NT2/D1 (cell line): ENCODE results near the gene GPR17.

Experiments used
- DNase-seq: peaks from one replicate; pipeline ENCODE4 v3.0.0-alpha.2; 2011; ENCODE audit warnings: low read depth, low spot score
- H3K27me3 ChIP-seq: 2 replicates; pipeline ENCODE4 v1.6.0; 2011; ENCODE audit warnings: mild to moderate bottlenecking; ENCODE audit not compliant: insufficient read length, insufficient read depth
- H3K36me3 ChIP-seq: 2 replicates; pipeline ENCODE4 v1.6.1; 2011; ENCODE audit warnings: mild to moderate bottlenecking, low read length, mixed read lengths; ENCODE audit not compliant: insufficient read depth, insufficient read length
- H3K4me1 ChIP-seq: 2 replicates; pipeline ENCODE4 v1.5.1; 2011; ENCODE audit not compliant: insufficient read depth, insufficient read length
- H3K4me3 ChIP-seq: 2 replicates; pipeline ENCODE4 v1.5.1; 2011; ENCODE audit warnings: low read depth; ENCODE audit not compliant: insufficient read length
- H3K9ac ChIP-seq: 2 replicates; pipeline ENCODE4 v1.6.0; 2011; ENCODE audit warnings: low read depth; ENCODE audit not compliant: insufficient read length
- H3K9me3 ChIP-seq: 2 replicates; pipeline ENCODE4 v1.5.1; 2011; ENCODE audit warnings: mild to moderate bottlenecking, low read length; ENCODE audit not compliant: insufficient read depth
- SUZ12 ChIP-seq: IDR thresholded peaks from 2 replicates; pipeline ENCODE4 v1.6.1; 2011; ENCODE audit not compliant: insufficient read length, insufficient read depth; ENCODE audit errors: extremely low read depth
- YY1 ChIP-seq: IDR thresholded peaks from 2 replicates; pipeline ENCODE4 v1.6.1; 2011; ENCODE audit not compliant: insufficient read length, insufficient read depth
- ZNF274 ChIP-seq: IDR thresholded peaks from 2 replicates; pipeline ENCODE4 v1.6.1; 2011; ENCODE audit warnings: mild to moderate bottlenecking, low read depth, low read length

GPR17 gene

GRCh38 chr2:127673291-127674069 is 27.5 kb downstream of the GPR17 start:
- no peak for DNase-seq
- TF ChIP-seq ZNF274 (no peak), YY1 (no peak), SUZ12 (no peak)
- Histone ChIP-seq H3K9me3 (no peaks in the 10 kb centered on the region), H3K4me3 (no peak overlapping the region), H3K4me1 (peaks cover 11% of the 10 kb centered on the region), H3K27me3 (peaks cover 56% of the 10 kb centered on the region), H3K36me3 (peaks cover 5% of the 10 kb centered on the region), H3K9ac (no peak overlapping the region)

- Histone ChIP-seq H3K4me1 (peaks cover 11% of the 10 kb centered on the region), H3K9ac (peak overlapping the region; percentile 70), H3K36me3 (peaks cover 5% of the 10 kb centered on the region), H3K4me3 (peak overlapping the region; percentile 49), H3K9me3 (no peaks in the 10 kb centered on the region), H3K27me3 (peaks cover 65% of the 10 kb centered on the region)
- TF ChIP-seq YY1 = no peak
- TF ChIP-seq SUZ12 = no peak
- TF ChIP-seq ZNF274 = no peak
- no peak for DNase-seq
Observed at GRCh38 chr2:127674241-127675209, 28.6 kb downstream of the GPR17 start.

- Histone ChIP-seq H3K36me3 (peaks cover 5% of the 10 kb centered on the region), H3K27me3 (peaks cover 65% of the 10 kb centered on the region), H3K4me1 (peaks cover 11% of the 10 kb centered on the region), H3K4me3 (peak within 1 kb of the TSS; percentile 49), H3K9ac (peak within 1 kb of the TSS; percentile 70), H3K9me3 (no peaks in the 10 kb centered on the region)
- TF ChIP-seq ZNF274 (no peak), SUZ12 (peak; percentile 39), YY1 (no peak)
- peak; percentile 38 for DNase-seq
Observed at GRCh38 chr2:127675331-127676261, 29.6 kb downstream of the GPR17 start, which contains the start of gene LIMS2. LIMS2 (minus strand) TSS chr2:127675530; CDS start chr2:127675024, 506 bp downstream.

- Histone ChIP-seq H3K36me3 (peaks cover 3% of the 10 kb centered on the region), H3K9ac (no peak overlapping the region), H3K4me1 (peaks cover 11% of the 10 kb centered on the region), H3K9me3 (no peaks in the 10 kb centered on the region), H3K27me3 (peaks cover 65% of the 10 kb centered on the region), H3K4me3 (no peak overlapping the region)
- no peak for DNase-seq
- TF ChIP-seq SUZ12 (no peak), ZNF274 (no peak), YY1 (no peak)
Observed at GRCh38 chr2:127676906-127677305, 31.0 kb downstream of the GPR17 start.

GRCh38 chr2:127678531-127678930 is 32.6 kb downstream of the GPR17 start:
- TF ChIP-seq ZNF274 = no peak
- TF ChIP-seq YY1 = no peak
- no peak for TF ChIP-seq SUZ12
- Histone ChIP-seq H3K36me3 (no peaks in the 10 kb centered on the region), H3K4me3 (no peak overlapping the region), H3K4me1 (peaks cover 9% of the 10 kb centered on the region), H3K9me3 (no peaks in the 10 kb centered on the region), H3K27me3 (peaks cover 53% of the 10 kb centered on the region), H3K9ac (no peak overlapping the region)
- DNase-seq = no peak

- Histone ChIP-seq H3K27me3 (peaks cover 48% of the 10 kb centered on the region), H3K36me3 (no peaks in the 10 kb centered on the region), H3K9ac (no peak overlapping the region)
Observed at GRCh38 chr2:127678991-127679390, 33.0 kb downstream of the GPR17 start.

More at GRCh38 chr2:127678991-127679390, 33.0 kb downstream of the GPR17 start:
- TF ChIP-seq SUZ12 = no peak
- TF ChIP-seq YY1 = no peak
- TF ChIP-seq ZNF274 = no peak
- peaks cover 8% of the 10 kb centered on the region for H3K4me1 ChIP-seq
- H3K4me3 ChIP-seq = no peak overlapping the region
- H3K9me3 ChIP-seq = no peaks in the 10 kb centered on the region
- no peak for DNase-seq
